Ecto neural progenitor cell (in vitro differentiated cells): ENCODE data around the gene TJP3.

Experiments
- DNase-seq: peaks from one replicate; pipeline ENCODE4 v3.0.0-alpha.2; 2018; ENCODE audit warnings: low spot score

Gene TJP3

DNA sequence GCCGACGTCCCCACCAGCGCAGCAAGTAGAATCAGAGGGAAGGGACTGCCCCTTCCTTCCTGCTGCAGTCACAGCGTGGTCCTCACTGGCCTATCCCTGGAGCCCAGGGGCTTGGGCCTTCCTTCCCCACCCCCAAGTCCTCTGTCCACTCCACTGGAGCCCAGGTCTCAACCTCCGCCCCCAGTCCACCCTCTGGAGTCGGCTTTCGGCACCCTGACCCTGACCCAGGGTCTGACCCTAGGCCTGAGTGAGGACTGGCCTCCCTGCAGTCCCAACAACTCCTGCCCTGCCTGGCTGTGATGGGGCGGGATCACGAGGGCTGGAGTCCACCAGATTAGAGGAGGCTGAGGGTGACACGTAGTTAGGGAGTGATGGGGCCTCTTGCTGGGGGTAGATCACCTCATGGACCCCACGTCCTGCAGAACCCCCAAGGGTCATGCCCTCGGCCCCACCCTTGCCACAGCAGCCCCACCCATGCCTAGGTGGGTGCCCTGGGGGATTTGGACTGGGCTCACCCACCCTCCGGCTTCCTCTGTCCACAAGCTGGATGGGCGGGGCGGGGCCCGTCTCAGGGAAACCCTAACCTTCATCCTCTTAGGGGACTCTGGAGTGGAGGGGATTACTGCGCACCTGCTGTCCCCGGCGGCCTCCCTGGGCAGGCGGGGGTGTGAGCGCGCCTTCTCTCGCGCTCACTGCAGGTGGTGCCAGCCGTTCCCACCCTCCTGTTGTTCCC is 60.0 kb downstream of the TJP3 start:
- no peak for DNase-seq

GRCh38 chr19:3768748-3769099 is 60.5 kb downstream of the TJP3 start:
- DNase-seq = no peak

DNA sequence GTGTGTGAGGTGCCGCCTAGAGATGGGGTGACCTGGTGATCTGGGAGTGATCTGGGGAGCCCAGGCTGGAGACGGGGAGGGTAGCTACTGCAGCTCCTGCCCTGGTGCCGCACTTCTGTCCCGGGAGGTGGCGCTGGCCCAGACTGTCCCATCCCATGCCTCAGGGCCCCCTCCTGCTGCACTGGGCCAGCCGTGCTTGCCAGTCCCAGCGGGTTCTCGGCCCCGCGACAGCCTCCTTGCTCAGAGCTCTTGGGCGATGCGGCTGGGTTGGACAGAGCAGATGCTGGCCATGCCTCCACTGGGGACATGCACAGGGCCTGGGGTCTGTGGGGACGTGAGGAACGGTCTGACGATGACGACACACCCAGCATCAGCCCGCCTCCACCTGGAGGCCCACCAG is 61.3 kb downstream of the TJP3 start:
- no peak for DNase-seq

DNA sequence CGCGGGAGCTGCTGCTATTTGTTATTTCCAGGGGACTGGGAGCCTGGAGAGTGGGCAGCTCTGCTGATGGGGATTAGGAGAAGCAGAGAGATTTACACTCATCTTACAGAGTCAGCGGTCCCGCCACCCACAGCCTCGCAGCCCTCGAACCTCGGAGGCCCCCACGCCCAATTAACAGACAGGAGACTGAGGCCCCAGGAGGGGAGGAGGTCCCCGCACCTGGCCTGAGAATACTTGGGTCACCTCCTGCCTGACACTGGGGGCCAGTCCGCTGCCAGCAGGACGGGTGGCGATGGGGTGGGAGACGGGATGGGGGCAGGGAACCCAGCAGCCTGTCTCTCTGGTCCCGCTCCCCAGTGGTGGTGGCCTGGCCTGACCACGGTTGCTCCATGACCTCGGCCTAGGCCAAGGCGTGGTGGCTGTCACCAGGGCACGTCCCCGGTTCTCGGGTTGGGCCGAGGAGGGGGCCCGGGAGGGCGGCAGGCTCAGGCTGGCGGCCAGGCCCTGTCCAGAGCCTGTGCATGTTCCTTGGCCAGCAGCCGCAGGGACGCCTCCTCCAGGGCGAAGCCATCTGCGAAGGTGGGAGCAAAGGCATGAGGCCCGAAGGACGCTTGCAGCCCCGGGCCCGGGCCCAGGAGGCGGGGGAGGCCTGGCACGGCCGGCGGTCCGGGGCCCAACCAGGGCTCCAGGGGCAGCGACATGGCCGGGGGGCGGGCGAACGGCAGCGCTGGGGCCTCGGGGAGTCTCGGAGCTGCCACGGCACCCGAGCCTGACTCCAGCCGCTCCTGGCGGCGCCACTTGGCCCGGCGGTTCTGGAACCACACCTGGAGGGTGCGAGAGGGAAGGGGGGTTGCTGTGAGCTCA is 62.2 kb downstream of the TJP3 start:
- no peak for DNase-seq

DNA sequence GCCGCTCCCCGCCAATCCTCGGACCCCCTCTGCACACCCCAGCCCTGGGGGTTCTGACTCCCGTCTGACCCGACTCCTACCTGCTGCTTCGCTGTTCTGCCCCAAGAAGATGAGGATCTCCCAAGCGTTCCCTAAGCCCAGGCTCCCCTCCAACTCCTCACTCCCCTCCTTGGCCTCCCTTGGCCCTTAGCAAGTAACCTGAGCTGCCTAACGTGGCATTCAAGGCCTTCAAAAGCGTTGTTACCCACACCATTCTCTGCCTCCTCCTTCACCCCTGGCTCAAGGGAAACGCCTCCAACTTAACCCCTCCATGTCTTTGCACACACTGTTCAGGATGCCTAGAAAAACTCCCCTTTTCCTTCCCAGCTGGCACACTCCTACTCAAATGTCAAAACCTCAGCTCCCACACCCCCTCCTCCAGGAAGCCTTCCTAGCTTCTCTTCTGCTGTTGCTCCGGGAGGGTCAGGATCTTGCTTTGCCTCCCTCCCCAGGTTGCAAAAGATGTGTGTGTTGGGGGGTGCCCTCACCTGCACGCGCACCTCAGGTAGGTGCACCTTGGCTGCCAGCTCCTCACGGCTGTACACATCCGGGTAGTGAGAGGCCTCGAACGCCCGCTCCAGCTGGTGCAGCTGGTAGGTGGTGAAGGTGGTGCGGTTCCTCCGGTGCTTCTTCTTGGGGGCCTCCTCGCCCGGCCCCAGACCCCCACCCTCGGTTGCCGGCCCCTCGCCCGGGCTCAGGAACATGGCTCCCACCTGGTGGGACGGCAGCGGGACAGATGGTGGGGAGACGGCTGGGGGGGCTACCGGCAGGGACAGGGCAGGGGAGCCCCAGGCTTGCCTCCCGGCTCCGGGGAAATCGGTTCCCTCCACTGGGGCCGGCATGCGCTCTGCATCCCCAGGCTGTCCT is 63.1 kb downstream of the TJP3 start:
- no peak for DNase-seq

- no peak for DNase-seq
Observed at GRCh38 chr19:3771906-3772455, 63.8 kb downstream of the TJP3 start, which contains the start of gene RAX2. RAX2 (minus strand) TSS chr19:3772228; CDS start chr19:3771742, 486 bp downstream.

- no peak for DNase-seq
Observed at GRCh38 chr19:3773814-3774515, 65.8 kb downstream of the TJP3 start.

- no peak for DNase-seq
Observed at GRCh38 chr19:3774621-3775373, 66.6 kb downstream of the TJP3 start.

DNA sequence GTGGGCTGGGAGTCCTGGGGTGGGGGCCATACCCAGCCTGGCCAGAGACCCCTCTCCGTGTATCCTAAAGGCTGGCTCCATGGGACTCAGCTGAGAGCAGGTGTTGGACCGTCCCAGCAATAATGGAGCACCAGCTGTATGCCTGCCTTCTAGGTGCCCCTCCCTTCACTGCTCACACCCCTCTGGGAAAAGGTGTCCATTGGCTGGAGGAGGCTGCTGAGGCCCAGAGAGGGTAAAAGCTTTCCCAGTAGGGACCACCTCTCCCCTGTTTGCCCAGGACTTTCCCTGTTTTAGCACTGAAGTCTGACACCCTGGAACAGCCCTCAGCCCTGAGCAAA is 67.2 kb downstream of the TJP3 start:
- no peak for DNase-seq

DNA sequence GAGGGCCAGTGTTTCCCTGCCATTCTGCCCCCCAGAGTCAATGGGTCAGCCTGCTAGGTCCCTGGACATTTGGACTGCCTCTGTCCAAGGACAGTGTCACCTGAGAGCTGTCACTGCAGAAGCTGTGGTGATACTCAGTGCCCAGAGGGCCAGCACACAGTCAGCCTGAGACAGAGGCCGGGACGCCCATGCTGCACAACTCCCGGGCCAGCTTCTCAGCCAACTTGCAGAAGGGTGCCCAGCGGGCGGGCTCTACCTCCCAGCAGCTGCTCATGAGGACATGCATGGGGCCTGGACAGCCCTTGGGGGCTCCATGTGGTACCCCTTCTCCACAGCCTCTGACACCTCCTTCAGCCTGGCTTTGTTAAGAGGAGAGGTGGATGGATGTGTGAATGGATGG is 67.6 kb downstream of the TJP3 start:
- DNase-seq = no peak

DNA sequence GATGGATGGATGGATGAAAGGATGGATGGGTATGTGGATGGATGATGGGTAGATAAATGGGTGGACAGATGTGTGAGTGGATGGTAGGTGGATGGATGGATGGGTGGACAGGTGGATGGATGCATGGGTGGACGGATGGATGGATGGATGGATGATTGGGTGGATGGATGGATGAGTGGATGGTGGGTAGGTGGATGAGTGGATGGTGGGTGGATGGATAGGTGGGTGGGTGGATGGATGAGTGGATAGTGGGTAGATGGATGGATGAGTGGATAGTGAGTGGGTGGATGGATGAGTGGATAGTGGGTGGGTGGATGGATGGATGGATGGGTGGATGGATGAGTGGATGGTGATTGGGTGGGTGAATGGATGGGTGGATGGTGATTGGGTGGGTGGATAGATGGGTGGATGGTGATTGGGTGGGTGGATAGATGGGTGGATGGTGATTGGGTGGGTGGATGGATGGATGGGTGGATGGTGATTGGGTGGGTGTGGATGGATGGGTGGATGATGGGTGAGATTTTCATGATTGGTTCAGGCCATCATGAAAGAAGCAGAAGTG is 68.4 kb downstream of the TJP3 start:
- no peak for DNase-seq

DNA sequence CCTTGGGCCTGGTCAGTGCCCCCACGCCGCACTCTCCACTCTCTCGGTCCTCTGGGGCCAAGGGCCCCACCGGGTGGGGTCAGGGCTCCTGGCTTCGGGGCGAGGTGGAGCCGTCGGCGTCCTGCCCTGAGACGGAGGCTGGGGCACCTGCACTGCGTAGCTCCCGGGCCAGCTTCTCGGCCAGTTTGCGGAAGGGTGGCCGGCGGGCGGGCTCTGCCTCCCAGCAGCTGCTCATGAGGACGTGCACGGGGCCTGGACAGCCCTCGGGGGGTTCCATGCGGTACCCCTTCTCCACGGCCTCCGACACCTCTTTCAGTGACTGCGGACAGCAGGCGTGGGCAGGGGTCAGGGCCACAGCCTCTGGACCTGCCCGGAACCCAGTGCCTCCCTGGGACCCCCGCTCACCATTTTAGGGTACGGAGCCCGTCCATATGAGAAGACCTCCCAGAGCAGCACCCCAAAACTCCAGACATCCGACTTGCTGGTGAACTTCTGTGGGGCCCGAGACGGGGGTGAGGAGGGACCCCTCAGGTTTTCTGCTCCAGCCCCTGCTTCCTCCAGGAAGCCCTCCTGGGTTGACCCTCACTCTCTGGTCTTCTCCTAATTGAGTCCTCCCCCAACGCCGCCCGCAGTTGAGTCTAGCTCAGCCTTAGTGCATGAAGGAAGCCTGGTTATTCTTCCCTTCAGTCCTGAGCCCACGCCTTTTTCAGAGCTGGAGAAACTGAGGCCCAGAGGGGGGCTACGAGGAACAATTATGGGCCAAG is 70.1 kb downstream of the TJP3 start:
- no peak for DNase-seq

DNA sequence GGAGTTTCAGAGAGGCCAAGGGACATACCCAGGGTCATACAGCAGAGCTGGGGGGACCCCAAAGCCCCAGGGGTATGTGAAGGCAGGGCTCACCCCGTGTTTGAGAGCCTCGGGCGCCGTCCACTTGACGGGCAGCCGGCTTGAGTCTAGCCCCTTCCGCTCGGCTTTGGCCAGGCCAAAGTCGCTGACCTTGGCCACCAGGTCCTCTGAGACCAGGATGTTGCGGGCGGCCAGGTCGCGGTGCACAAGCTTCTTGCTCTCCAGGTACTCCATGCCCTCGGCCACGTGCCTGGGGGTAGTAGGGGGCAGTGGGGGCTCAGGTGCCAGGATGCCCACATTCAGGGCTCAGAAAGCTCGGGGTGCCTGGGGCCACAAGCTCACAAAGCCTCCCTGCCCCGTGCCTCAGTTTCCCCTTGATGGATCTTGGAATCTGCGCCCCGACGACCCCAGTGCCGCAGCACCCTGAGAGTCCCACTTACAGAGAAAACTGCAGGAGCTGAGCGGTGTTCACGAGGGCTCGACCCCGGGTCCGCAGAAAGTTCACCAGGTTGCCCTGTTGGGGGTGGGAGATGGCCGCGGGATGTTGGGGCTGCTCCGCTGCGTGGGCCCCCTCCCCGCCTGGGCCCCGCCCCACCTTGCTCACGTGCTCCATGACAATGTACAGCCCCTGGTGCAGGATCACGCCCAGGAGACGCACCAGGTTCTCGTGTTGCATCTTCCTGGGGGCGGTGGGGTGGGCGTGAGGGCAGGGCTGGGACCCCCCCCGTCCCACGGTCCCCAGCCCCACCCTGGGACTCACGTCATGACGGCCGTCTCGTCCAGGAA is 70.9 kb downstream of the TJP3 start:
- DNase-seq = no peak

GRCh38 chr19:3780786-3781304 is 72.7 kb downstream of the TJP3 start:
- no peak for DNase-seq

DNA sequence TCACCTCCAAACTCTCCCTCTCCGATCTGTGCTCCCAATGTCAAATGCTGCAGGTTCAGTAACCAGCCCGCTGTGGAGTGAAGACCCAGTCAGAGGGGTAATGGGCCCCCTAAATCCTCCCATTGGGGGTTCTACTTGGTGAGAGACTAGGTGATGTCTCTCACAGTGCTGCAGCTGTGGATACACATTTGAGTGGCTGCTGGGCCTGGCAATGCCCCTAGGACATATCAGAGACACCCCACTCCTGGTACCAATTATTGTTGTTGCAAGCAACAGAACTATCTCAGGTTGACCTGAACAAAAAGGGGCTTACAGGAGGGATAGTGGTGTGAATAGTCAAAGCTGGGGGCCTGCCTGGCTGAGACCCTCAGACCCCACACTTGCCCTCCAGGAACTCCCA is 73.4 kb downstream of the TJP3 start:
- DNase-seq = no peak

GRCh38 chr19:3782330-3782729 is 74.1 kb downstream of the TJP3 start:
- DNase-seq = no peak

GRCh38 chr19:3782903-3783302 is 74.7 kb downstream of the TJP3 start:
- DNase-seq = peak; percentile 37
